Aorta (tissue), 5 donors: ENCODE measurements around the gene SPATA31C1. TPM values are rescaled to one million over a fixed set of nuclear protein-coding genes. Genes with fewer than 3 reads are reported as not detected.
"Not testable (repeated sequence)": the region's sequence is repeated elsewhere in the genome, so short reads cannot be mapped to it uniquely, and the experiment has no call there.

Experiments
- ATAC-seq: fragments of 200-7000 bp; cut with Tn5 transposase; one replicate; pipeline ENCODE4 v1.9.1; 2022; ENCODE audit warnings: moderate library complexity; ENCODE audit not compliant: low FRiP score
- DNase-seq, 2 donors: peaks; one replicate each; pipeline ENCODE4 v3.0.0-alpha.2; 2020
- H3K27ac ChIP-seq, 2 donors: one replicate each; pipeline ENCODE4 v1.5.1; 2013; ENCODE audit warnings: low read length in 2 of 2, mild to moderate bottlenecking in 2 of 2, moderate library complexity in 2 of 2, control low read depth in 1 of 2, inconsistent platforms in 1 of 2, low read depth in 1 of 2
- H3K27me3 ChIP-seq, 2 donors: one replicate each; pipeline ENCODE4 v1.6.1; 2013; ENCODE audit warnings: control low read depth in 1 of 2, low read length in 1 of 2, mild to moderate bottlenecking in 1 of 2, moderate library complexity in 1 of 2; ENCODE audit not compliant: insufficient read depth in 2 of 2, control insufficient read depth in 1 of 2
- H3K36me3 ChIP-seq, 2 donors: one replicate each; pipeline ENCODE4 v1.6.1; 2013; ENCODE audit warnings: control low read depth in 1 of 2, low read length in 1 of 2, mild to moderate bottlenecking in 1 of 2; ENCODE audit not compliant: insufficient read depth in 2 of 2, control insufficient read depth in 1 of 2
- H3K4me1 ChIP-seq, 2 donors: one replicate each; pipeline ENCODE4 v1.6.1; 2013; ENCODE audit warnings: low read length in 2 of 2, control low read depth in 1 of 2, mild to moderate bottlenecking in 1 of 2, moderate library complexity in 1 of 2; ENCODE audit not compliant: insufficient read depth in 2 of 2, control insufficient read depth in 1 of 2
- H3K4me3 ChIP-seq, 2 donors: one replicate each; pipeline ENCODE4 v1.5.1; 2013; ENCODE audit warnings: low read length in 2 of 2, control low read depth in 1 of 2, mild to moderate bottlenecking in 1 of 2
- H3K9me3 ChIP-seq: one replicate; pipeline ENCODE4 v1.6.1; 2013; ENCODE audit warnings: mild to moderate bottlenecking, low read length; ENCODE audit not compliant: control insufficient read depth
- WGBS, 2 donors: extraction: QIAGEN DNeasy Blood & Tissue Kit; methylation state at CpG; one replicate each; pipeline ENCODE4 v1.1.7; 2013; 5-methylcytosine and 5-hydroxymethylcytosine counted together
- intact Hi-C, 2 donors: fragments of 100-400 bp; cut with DNase I; formaldehyde crosslinking; loops; one replicate each; pipeline versions ENCODE4 v1.14.2 to v1.15.0; 2022
- polyA plus RNA-seq, 2 donors: library from polyadenylated mRNA; stranded (reverse); fragments of 200-250 nt; gene quantifications; one replicate each; pipeline ENCODE4 v1.2.3, GENCODE V29; 2013
- total RNA-seq, 2 donors: library from RNA; stranded (reverse); fragmentation: NEBNext Ultra II Directional; extraction: Animal tissue kit (Norgen Biotek cat#: 25700); gene quantifications; one replicate each; pipeline ENCODE4 v1.2.1, GENCODE V29; 2021
- donor health status: healthy with polysubstance abuse.
- donor health status: Bipolar disorder and iron deficiency.
- donor health status: DM: no; HTN: no; CAD: no.
- donor health status: DM: no; HTN: no; CAD: no.
- donor health status: DM: yes; HTN: yes; CAD: no.

The SPATA31C1 gene
- total and polyA plus RNA-seq, 4 donors, result not detected

DNA sequence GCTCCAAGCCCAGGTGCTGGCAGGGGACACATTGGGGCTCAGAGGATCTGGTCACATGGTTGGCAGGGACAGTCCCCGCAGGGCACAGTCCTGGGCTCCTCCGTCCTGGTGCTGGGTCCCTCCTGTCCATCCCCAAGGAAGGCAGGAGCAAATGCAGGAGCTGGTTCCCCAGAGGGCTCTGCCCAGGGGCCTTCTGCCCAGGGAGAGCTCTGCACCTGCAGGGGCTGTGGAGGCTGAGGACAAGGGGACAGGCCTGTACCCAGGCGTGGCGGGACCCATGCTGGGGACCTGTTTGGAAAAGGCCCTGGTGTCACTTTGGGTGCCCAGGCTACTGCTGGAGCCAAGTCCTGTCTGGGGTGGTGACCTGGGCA, 27.9 kb upstream of the SPATA31C1 start:
- DNase-seq (no peak), ATAC-seq (no peak)
- 90 to 92% methylated on average over 4 of the region's 4 CpGs for WGBS, 2 donors
- Histone ChIP-seq H3K9me3 (peaks cover 1% of the 10 kb centered on the region), H3K4me3 (no peak overlapping the region), H3K36me3 (no peaks in the 10 kb centered on the region), H3K27me3 (no peaks in the 10 kb centered on the region), H3K27ac (no peak overlapping the region), H3K4me1 (no peaks in the 10 kb centered on the region)
- intact Hi-C loops, result no loop called here

- 81 to 86% methylated on average over 10 of the region's 10 CpGs for WGBS, 2 donors
- DNase-seq (no peak), ATAC-seq (no peak)
- Histone ChIP-seq H3K4me1 (no peaks in the 10 kb centered on the region), H3K36me3 (no peaks in the 10 kb centered on the region), H3K4me3 (no peak overlapping the region), H3K9me3 (peaks cover 1% of the 10 kb centered on the region), H3K27ac (no peak overlapping the region), H3K27me3 (no peaks in the 10 kb centered on the region)
- intact Hi-C loops, result no loop called here
These were observed 26.9 kb upstream of the SPATA31C1 start for GRCh38 chr9:87890837-87891236.

DNA sequence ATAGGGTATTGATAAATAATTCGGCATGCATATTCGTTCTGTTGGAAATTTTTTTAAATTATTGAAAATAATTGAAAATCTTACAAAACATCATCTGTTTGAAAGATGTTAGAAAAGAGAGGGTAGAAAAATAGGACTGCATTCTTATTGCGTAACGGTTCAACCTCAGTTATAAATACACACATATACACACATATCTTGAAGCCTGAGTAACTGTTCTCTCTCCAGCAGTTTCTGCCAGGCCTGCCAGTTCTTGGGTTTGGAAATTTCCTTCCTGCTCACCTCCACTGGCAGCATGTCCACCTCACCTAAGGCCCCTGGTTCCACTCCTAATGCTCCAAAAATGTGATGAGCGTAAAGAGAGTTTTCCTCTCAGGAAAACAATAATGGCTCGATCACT, 26.0 kb upstream of the SPATA31C1 start:
- intact Hi-C loops, result no loop called here
- DNase-seq (no peak), ATAC-seq (no peak)
- Histone ChIP-seq H3K36me3 (no peaks in the 10 kb centered on the region), H3K4me3 (no peak overlapping the region), H3K9me3 (peaks cover 1% of the 10 kb centered on the region), H3K27ac (no peak overlapping the region), H3K27me3 (no peaks in the 10 kb centered on the region), H3K4me1 (no peaks in the 10 kb centered on the region)
- 88% methylated on average over 6 of the region's 6 CpGs for WGBS, 2 donors

DNA sequence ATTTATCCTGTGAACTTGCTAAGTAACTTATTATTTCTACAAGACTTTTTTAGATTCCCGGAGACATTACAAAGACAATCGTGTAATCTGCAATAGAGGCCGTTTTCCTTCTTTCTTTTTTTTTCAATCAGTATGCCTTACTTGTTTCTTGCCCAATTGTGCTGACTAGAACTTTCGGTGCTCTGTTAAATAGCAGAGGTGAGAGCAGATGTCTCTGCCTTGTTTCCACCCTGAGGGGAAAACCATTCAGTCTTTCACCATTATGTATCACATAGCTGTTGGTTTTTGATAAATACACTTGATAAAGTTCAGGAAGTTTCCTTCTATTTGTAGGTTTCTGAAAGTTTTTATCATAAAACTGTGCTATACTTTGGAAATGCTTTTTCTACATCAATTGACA, 24.8 kb upstream of the SPATA31C1 start:
- Histone ChIP-seq H3K4me3 (no peak overlapping the region), H3K36me3 (no peaks in the 10 kb centered on the region), H3K4me1 (no peaks in the 10 kb centered on the region), H3K9me3 (peaks cover 3% of the 10 kb centered on the region), H3K27ac (no peak overlapping the region), H3K27me3 (no peaks in the 10 kb centered on the region)
- 77 to 78% methylated on average over 4 of the region's 4 CpGs for WGBS, 2 donors
- no peak for DNase-seq
- intact Hi-C loops, result no loop called here
- no peak for ATAC-seq

DNA sequence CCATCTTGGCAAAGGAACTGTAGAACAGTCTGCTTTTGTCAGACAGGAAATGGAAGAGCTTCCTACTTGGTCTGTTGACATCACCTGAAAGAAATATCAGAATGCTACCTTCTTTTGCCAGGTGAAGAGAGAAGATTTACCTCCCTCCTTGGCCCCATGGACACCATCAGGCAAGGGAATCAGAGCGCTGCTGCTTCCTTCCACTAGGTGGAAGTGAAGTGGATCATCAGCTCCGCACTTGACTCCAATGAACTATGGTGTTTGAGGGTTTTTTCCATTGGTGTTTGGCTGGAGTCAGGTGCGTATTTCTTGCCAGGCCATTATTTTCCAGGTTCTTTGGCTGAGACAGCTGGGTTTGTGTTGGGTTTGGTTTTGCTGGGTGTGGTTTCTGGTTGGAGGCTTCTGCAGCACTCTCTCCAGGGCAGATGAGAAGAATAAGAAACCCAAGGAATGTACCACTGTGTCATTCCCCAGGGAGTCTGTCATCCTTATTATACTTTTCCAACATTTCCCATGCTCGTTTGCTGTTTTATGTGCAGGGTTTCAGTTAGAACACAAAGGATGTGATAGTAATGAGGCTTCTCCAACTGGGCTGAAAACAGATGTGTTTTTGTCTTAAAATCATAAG, 22.6 kb upstream of the SPATA31C1 start:
- intact Hi-C loops, result no loop called here
- Histone ChIP-seq H3K4me3 (no peak overlapping the region), H3K27ac (no peak overlapping the region), H3K4me1 (no peaks in the 10 kb centered on the region), H3K9me3 (peaks cover 3% of the 10 kb centered on the region), H3K27me3 (no peaks in the 10 kb centered on the region), H3K36me3 (no peaks in the 10 kb centered on the region)
- no peak for DNase-seq
- ATAC-seq, result no peak
- 71 to 76% methylated on average over 4 of the region's 4 CpGs for WGBS, 2 donors

GRCh38 chr9:87896891-87897290, 20.9 kb upstream of the SPATA31C1 start:
- DNase-seq, result no peak
- Histone ChIP-seq H3K9me3 (peaks cover 3% of the 10 kb centered on the region), H3K27me3 (no peaks in the 10 kb centered on the region), H3K27ac (no peak overlapping the region), H3K36me3 (no peaks in the 10 kb centered on the region), H3K4me3 (no peak overlapping the region), H3K4me1 (no peaks in the 10 kb centered on the region)
- ATAC-seq, result no peak
- intact Hi-C loops, result no loop called here

GRCh38 chr9:87898151-87898550, 19.6 kb upstream of the SPATA31C1 start:
- Histone ChIP-seq H3K4me3 (no peak overlapping the region), H3K9me3 (peaks cover 8% of the 10 kb centered on the region), H3K27ac (no peak overlapping the region), H3K4me1 (no peaks in the 10 kb centered on the region), H3K27me3 (no peaks in the 10 kb centered on the region), H3K36me3 (no peaks in the 10 kb centered on the region)
- no peak for DNase-seq
- intact Hi-C loops, result no loop called here
- ATAC-seq, result no peak

DNA sequence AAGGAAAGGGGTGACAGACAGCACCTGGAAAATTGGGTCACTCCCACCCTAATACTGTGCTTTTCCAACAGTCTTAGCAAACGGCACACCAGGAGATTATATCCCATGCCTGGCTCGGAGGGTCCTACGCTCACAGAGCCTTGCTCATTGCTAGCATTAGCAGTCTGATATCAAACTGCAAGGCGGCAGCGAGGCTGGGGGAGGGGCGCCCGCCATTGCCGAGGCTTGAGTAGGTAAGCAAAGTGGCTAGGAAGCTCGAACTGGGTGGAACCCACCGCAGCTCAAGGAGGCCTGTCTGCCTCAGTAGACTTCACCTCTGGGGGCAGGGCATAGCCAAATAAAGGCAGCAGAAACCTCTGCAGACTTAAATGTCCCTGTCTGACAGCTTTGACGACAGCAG, 15.4 kb upstream of the SPATA31C1 start:
- H3K27me3 ChIP-seq, DNase-seq, intact Hi-C loops, ATAC-seq, H3K4me1 ChIP-seq, H3K4me3 ChIP-seq, H3K9me3 ChIP-seq, H3K27ac ChIP-seq, H3K36me3 ChIP-seq: not testable (repeated sequence)
- 82 to 95% methylated on average over 11 of the region's 11 CpGs for WGBS, 2 donors

- no peak for ATAC-seq
These were observed 8.3 kb upstream of the SPATA31C1 start for GRCh38 chr9:87909310-87910041.

More at GRCh38 chr9:87909310-87910041, 8.3 kb upstream of the SPATA31C1 start:
- intact Hi-C loops, result no loop called here
- H3K36me3 ChIP-seq, result no peaks in the 10 kb centered on the region
- H3K27ac ChIP-seq, result no peak overlapping the region
- no peaks in the 10 kb centered on the region for H3K4me1 ChIP-seq
- no peaks in the 10 kb centered on the region for H3K27me3 ChIP-seq
- DNase-seq, result no peak
- 86 to 89% methylated on average over 18 to 20 of the region's 20 CpGs for WGBS, 2 donors
- H3K9me3 ChIP-seq, result no peaks in the 10 kb centered on the region
- H3K4me3 ChIP-seq, result no peak overlapping the region
